DND-41 (cell line): Measurements from ENCODE around the gene LRPPRC.
A peak's percentile ranks its signal among the peaks of the same experiment; 100 is the strongest.

Experiments
- ATAC-seq: fragments of 200-7000 bp; cut with Tn5 transposase; 3 replicates; pipeline ENCODE4 v1.9.1; 2021; ENCODE audit warnings: low read depth; ENCODE audit not compliant: insufficient read depth
- DNase-seq: peaks from one replicate; pipeline ENCODE4 v3.0.0-alpha.2; 2020
- H2AFZ ChIP-seq: 2 replicates; pipeline ENCODE4 v1.6.0; 2012; ENCODE audit warnings: low read depth, low read length
- H3K27ac ChIP-seq: 2 replicates; pipeline ENCODE4 v1.5.1; 2012; ENCODE audit warnings: low read length, inconsistent platforms
- H3K27me3 ChIP-seq: fragments of 200-600 bp; sonication (generic); 2 replicates; pipeline ENCODE4 v1.6.0; 2012; ENCODE audit warnings: low read length, mild to moderate bottlenecking, inconsistent platforms; ENCODE audit not compliant: insufficient read depth, poor library complexity
- H3K36me3 ChIP-seq: 2 replicates; pipeline ENCODE4 v1.5.1; 2012; ENCODE audit warnings: low read length, inconsistent platforms; ENCODE audit not compliant: insufficient read depth
- H3K4me1 ChIP-seq: 2 replicates; pipeline ENCODE4 v1.5.1; 2012; ENCODE audit warnings: mild to moderate bottlenecking, low read length; ENCODE audit not compliant: insufficient read depth
- H3K4me2 ChIP-seq: 2 replicates; pipeline ENCODE4 v1.6.0; 2012; ENCODE audit warnings: mild to moderate bottlenecking, moderate library complexity, low read length, inconsistent platforms; ENCODE audit not compliant: insufficient read depth
- H3K4me3 ChIP-seq, 2 experiments: fragments of 200-600 bp in 1 of 2; shearing (Covaris generic) in 1 of 2; 2 replicates each; pipeline ENCODE4 v1.5.1; 2012 to 2016; ENCODE audit warnings: inconsistent platforms in 2 of 2, low read length in 2 of 2, mild to moderate bottlenecking in 2 of 2, low read depth in 1 of 2, moderate library complexity in 1 of 2
- H3K79me2 ChIP-seq: 2 replicates; pipeline ENCODE4 v1.6.0; 2012; ENCODE audit warnings: low read length, inconsistent platforms; ENCODE audit not compliant: insufficient read depth
- H3K9ac ChIP-seq: 2 replicates; pipeline ENCODE4 v1.6.0; 2012; ENCODE audit warnings: low read depth, mild to moderate bottlenecking, inconsistent platforms, low read length, moderate library complexity
- H3K9me3 ChIP-seq: 2 replicates; pipeline ENCODE4 v1.5.1; 2012; ENCODE audit warnings: low read length, moderate library complexity, mild to moderate bottlenecking, inconsistent platforms; ENCODE audit not compliant: insufficient read depth, severe bottlenecking
- H4K20me1 ChIP-seq: 2 replicates; pipeline ENCODE4 v1.6.0; 2012; ENCODE audit warnings: low read length; ENCODE audit not compliant: insufficient read depth
- EZH2 ChIP-seq: IDR thresholded peaks from 3 replicates; pipeline ENCODE4 v1.6.1; 2012; ENCODE audit warnings: borderline replicate concordance, low read depth, mild to moderate bottlenecking, moderate library complexity, low read length, inconsistent platforms; ENCODE audit not compliant: severe bottlenecking
- TF ChIP-seq, protein P1 (sequence below): IDR thresholded peaks from 2 replicates; pipeline ENCODE4 v1.5.1; 2012; ENCODE audit warnings: borderline replicate concordance, low read length, moderate library complexity, mild to moderate bottlenecking; ENCODE audit not compliant: poor library complexity, severe bottlenecking; ENCODE audit errors: extremely low read depth

The LRPPRC gene

GRCh38 chr2:43877782-43878464, 117.9 kb downstream of the LRPPRC start:
- H3K4me2 ChIP-seq: no peak overlapping the region
- ATAC-seq: peak; percentile 89
- no peak overlapping the region for H3K4me3 ChIP-seq
- H3K27ac ChIP-seq: no peak overlapping the region
- H3K36me3 ChIP-seq: no peaks in the 10 kb centered on the region
- TF ChIP-seq EZH2: no peak
- TF ChIP-seq, protein P1, sequence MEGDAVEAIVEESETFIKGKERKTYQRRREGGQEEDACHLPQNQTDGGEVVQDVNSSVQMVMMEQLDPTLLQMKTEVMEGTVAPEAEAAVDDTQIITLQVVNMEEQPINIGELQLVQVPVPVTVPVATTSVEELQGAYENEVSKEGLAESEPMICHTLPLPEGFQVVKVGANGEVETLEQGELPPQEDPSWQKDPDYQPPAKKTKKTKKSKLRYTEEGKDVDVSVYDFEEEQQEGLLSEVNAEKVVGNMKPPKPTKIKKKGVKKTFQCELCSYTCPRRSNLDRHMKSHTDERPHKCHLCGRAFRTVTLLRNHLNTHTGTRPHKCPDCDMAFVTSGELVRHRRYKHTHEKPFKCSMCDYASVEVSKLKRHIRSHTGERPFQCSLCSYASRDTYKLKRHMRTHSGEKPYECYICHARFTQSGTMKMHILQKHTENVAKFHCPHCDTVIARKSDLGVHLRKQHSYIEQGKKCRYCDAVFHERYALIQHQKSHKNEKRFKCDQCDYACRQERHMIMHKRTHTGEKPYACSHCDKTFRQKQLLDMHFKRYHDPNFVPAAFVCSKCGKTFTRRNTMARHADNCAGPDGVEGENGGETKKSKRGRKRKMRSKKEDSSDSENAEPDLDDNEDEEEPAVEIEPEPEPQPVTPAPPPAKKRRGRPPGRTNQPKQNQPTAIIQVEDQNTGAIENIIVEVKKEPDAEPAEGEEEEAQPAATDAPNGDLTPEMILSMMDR: peak; percentile 98
- H4K20me1 ChIP-seq: no peaks in the 10 kb centered on the region
- H3K27me3 ChIP-seq: no peaks in the 10 kb centered on the region
- no peaks in the 10 kb centered on the region for H3K9me3 ChIP-seq
- H3K4me1 ChIP-seq: no peaks in the 10 kb centered on the region
- no peaks in the 10 kb centered on the region for H3K79me2 ChIP-seq
- peak; percentile 69 for DNase-seq
- H2AFZ ChIP-seq: no peak overlapping the region
- H3K9ac ChIP-seq: no peak overlapping the region

DNA sequence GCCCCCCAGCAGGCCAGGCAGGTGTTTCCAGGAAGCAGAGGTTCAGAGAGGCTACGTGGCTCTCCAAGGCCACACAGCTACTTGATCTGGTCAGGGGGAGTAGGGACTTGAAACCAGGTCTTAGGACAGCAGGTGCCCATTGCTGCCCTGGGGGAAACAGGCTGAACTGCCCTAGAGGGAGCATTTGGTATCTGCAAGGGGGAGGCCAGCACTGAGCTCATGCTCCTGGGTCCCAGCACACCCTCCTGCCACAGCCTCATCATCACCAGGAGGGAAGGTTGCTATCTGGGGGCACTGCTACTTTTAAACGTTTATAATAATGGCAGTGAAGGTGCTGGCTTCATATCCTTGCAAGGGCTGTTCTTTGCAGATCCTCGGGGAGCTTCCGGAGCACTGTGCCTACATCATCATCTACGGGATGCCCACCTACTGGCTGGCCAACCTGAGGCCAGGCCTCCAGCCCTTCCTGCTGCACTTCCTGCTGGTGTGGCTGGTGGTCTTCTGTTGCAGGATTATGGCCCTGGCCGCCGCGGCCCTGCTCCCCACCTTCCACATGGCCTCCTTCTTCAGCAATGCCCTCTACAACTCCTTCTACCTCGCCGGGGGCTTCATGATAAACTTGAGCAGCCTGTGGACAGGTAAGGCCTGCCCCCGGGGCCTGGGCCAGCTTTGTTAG, 120.9 kb downstream of the LRPPRC start:
- no peaks in the 10 kb centered on the region for H3K9me3 ChIP-seq
- H3K79me2 ChIP-seq: no peaks in the 10 kb centered on the region
- TF ChIP-seq EZH2: no peak
- TF ChIP-seq, protein P1: no peak
- no peaks in the 10 kb centered on the region for H4K20me1 ChIP-seq
- no peak overlapping the region for H3K9ac ChIP-seq
- H3K4me3 ChIP-seq: no peak overlapping the region
- H2AFZ ChIP-seq: no peak overlapping the region
- ATAC-seq (no peak), DNase-seq (no peak)
- no peaks in the 10 kb centered on the region for H3K36me3 ChIP-seq
- no peaks in the 10 kb centered on the region for H3K27me3 ChIP-seq
- H3K4me1 ChIP-seq: no peaks in the 10 kb centered on the region
- H3K4me2 ChIP-seq: no peak overlapping the region
- H3K27ac ChIP-seq: no peak overlapping the region

GRCh38 chr2:43872151-43872550, 123.6 kb downstream of the LRPPRC start:
- no peaks in the 10 kb centered on the region for H4K20me1 ChIP-seq
- H3K36me3 ChIP-seq: no peaks in the 10 kb centered on the region
- H3K4me3 ChIP-seq: no peak overlapping the region
- no peak for DNase-seq
- no peak overlapping the region for H3K27ac ChIP-seq
- H3K4me2 ChIP-seq: no peak overlapping the region
- no peak for TF ChIP-seq EZH2
- TF ChIP-seq, protein P1: no peak
- H3K9me3 ChIP-seq: no peaks in the 10 kb centered on the region
- no peaks in the 10 kb centered on the region for H3K79me2 ChIP-seq
- no peak for ATAC-seq
- no peaks in the 10 kb centered on the region for H3K27me3 ChIP-seq
- no peak overlapping the region for H3K9ac ChIP-seq
- H3K4me1 ChIP-seq: no peaks in the 10 kb centered on the region
- H2AFZ ChIP-seq: no peak overlapping the region
